ENCODE results near the gene PRIMPOL.
"Not testable (repeated sequence)": the region's sequence is repeated elsewhere in the genome, so short reads cannot be mapped to it uniquely, and the experiment has no call there.

Gene PRIMPOL

DNA sequence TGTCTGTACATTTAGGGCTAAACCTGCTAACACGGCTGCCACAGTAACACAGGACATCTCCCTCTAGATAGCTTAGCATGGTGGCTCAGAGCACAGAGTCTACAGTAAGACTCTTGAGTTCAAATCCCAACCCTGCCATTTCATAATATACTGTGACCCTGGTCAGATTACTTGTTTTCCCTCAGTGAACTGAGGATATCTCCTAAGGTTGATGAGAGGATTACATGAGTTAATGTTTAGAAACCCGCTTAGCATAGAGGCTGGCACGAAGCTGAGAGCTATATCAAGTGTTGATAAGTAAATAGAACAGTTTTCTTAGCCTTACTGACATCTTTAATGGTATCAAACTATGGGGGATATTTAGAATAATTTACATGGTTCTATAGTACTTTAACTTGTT is 37.5 kb upstream of the PRIMPOL start:
- TF ChIP-seq EZH2phosphoT487 (IDR thresholded peaks at IDR 0.05; ENCODE audit: borderline replicate concordance, low read length): no peak
- TF ChIP-seq, protein P1, sequence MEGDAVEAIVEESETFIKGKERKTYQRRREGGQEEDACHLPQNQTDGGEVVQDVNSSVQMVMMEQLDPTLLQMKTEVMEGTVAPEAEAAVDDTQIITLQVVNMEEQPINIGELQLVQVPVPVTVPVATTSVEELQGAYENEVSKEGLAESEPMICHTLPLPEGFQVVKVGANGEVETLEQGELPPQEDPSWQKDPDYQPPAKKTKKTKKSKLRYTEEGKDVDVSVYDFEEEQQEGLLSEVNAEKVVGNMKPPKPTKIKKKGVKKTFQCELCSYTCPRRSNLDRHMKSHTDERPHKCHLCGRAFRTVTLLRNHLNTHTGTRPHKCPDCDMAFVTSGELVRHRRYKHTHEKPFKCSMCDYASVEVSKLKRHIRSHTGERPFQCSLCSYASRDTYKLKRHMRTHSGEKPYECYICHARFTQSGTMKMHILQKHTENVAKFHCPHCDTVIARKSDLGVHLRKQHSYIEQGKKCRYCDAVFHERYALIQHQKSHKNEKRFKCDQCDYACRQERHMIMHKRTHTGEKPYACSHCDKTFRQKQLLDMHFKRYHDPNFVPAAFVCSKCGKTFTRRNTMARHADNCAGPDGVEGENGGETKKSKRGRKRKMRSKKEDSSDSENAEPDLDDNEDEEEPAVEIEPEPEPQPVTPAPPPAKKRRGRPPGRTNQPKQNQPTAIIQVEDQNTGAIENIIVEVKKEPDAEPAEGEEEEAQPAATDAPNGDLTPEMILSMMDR (IDR thresholded peaks at IDR 0.05; ENCODE audit: low read depth, low read length, poor library complexity, severe bottlenecking): no peak
- H3K27ac ChIP-seq (ENCODE audit: low read depth, low read length): no peak overlapping the region
- no peaks in the 10 kb centered on the region for H3K9me2 ChIP-seq (replicated peaks; ENCODE audit: control insufficient read depth, low read length)
- no peaks in the 10 kb centered on the region for H4K20me1 ChIP-seq (ENCODE audit: control insufficient read depth, insufficient read depth, low read depth, low read length)
- no peak overlapping the region for H3K4me2 ChIP-seq (ENCODE audit: low read length)
- peaks cover 7% of the 10 kb centered on the region; the same call in 1 of the 2 replicates for H3K9me3 ChIP-seq (ENCODE audit: control insufficient read depth, insufficient read depth, low read length)
- no peaks in the 10 kb centered on the region for H3K79me2 ChIP-seq (ENCODE audit: control insufficient read depth, low read length)
- peaks cover 4% of the 10 kb centered on the region for H3K4me1 ChIP-seq (ENCODE audit: control insufficient read depth, low read length)
- H3K36me3 ChIP-seq (ENCODE audit: control insufficient read depth, low read length): no peaks in the 10 kb centered on the region
- H3F3A ChIP-seq (ENCODE audit: control insufficient read depth, insufficient read depth): no peaks in the 10 kb centered on the region
- H3K27me3 ChIP-seq (ENCODE audit: control insufficient read depth, low read length): no peaks in the 10 kb centered on the region
- H3K4me3 ChIP-seq (ENCODE audit: low read length): no peak overlapping the region

DNA sequence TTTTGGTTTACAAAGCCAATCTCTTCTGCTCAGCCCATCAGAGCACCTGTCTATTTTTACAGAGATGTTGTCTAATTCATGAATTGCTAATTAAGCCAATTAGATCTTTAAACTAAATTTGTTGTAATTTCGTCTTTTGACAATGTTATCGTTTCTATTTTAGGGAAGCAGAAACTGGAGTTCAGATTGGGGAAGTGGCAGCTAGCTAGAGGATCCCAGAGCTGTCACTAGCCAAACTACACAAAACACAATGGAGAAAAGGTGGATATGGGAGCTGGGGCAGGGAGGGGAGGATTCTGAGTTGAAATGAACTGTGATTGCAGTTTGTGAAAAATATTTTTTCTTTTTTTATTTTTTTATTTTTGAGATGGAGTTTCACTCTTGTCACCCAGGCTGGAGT is 36.1 kb upstream of the PRIMPOL start:
- no peak for TF ChIP-seq EZH2phosphoT487 (IDR thresholded peaks at IDR 0.05; ENCODE audit: borderline replicate concordance, low read length)
- TF ChIP-seq, protein P1 (IDR thresholded peaks at IDR 0.05; ENCODE audit: low read depth, low read length, poor library complexity, severe bottlenecking): no peak
- Histone ChIP-seq H3K4me2 (ENCODE audit: low read length) (no peak overlapping the region), H4K20me1 (ENCODE audit: control insufficient read depth, insufficient read depth, low read depth, low read length) (no peaks in the 10 kb centered on the region), H3F3A (ENCODE audit: control insufficient read depth, insufficient read depth) (no peaks in the 10 kb centered on the region), H3K9me3 (ENCODE audit: control insufficient read depth, insufficient read depth, low read length) (peaks cover 7% of the 10 kb centered on the region; the same call in 1 of the 2 replicates), H3K4me3 (ENCODE audit: low read length) (no peak overlapping the region), H3K27me3 (ENCODE audit: control insufficient read depth, low read length) (no peaks in the 10 kb centered on the region), H3K9me2 (replicated peaks; ENCODE audit: control insufficient read depth, low read length) (no peaks in the 10 kb centered on the region), H3K79me2 (ENCODE audit: control insufficient read depth, low read length) (no peaks in the 10 kb centered on the region), H3K36me3 (ENCODE audit: control insufficient read depth, low read length) (no peaks in the 10 kb centered on the region), H3K4me1 (ENCODE audit: control insufficient read depth, low read length) (peaks cover 7% of the 10 kb centered on the region), H3K27ac (ENCODE audit: low read depth, low read length) (no peak overlapping the region)

DNA sequence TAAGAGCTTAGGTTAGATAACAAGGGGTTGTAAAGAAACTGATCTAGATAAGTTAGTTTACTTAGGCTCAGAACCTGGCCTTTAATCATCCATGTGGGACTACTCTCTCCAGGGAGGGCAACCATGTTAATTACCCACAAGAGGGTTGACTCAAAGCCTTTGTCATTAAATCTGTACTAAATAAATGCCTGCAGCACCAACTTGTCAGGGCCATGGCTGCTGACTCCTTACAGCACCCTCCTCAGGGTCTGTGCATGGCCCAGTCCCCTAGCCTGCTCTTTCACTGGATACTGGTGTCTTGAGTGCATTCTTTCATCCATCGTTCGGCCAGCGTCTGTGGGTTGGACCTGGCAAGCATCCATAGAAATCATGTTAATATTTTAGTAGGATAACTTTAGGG is 35.0 kb upstream of the PRIMPOL start:
- H3F3A ChIP-seq (ENCODE audit: control insufficient read depth, insufficient read depth): no peaks in the 10 kb centered on the region
- no peak overlapping the region for H3K4me3 ChIP-seq (ENCODE audit: low read length)
- peaks cover 7% of the 10 kb centered on the region for H3K4me1 ChIP-seq (ENCODE audit: control insufficient read depth, low read length)
- H3K9me2 ChIP-seq (replicated peaks; ENCODE audit: control insufficient read depth, low read length): no peaks in the 10 kb centered on the region
- H4K20me1 ChIP-seq (ENCODE audit: control insufficient read depth, insufficient read depth, low read depth, low read length): no peaks in the 10 kb centered on the region
- H3K9me3 ChIP-seq (ENCODE audit: control insufficient read depth, insufficient read depth, low read length): peaks cover 7% of the 10 kb centered on the region; the same call in 1 of the 2 replicates
- no peaks in the 10 kb centered on the region for H3K79me2 ChIP-seq (ENCODE audit: control insufficient read depth, low read length)
- no peak overlapping the region for H3K4me2 ChIP-seq (ENCODE audit: low read length)
- H3K27ac ChIP-seq (ENCODE audit: low read depth, low read length): no peak overlapping the region
- TF ChIP-seq, protein P1 (IDR thresholded peaks at IDR 0.05; ENCODE audit: low read depth, low read length, poor library complexity, severe bottlenecking): no peak
- no peak for TF ChIP-seq EZH2phosphoT487 (IDR thresholded peaks at IDR 0.05; ENCODE audit: borderline replicate concordance, low read length)
- no peaks in the 10 kb centered on the region for H3K27me3 ChIP-seq (ENCODE audit: control insufficient read depth, low read length)
- H3K36me3 ChIP-seq (ENCODE audit: control insufficient read depth, low read length): no peaks in the 10 kb centered on the region

DNA sequence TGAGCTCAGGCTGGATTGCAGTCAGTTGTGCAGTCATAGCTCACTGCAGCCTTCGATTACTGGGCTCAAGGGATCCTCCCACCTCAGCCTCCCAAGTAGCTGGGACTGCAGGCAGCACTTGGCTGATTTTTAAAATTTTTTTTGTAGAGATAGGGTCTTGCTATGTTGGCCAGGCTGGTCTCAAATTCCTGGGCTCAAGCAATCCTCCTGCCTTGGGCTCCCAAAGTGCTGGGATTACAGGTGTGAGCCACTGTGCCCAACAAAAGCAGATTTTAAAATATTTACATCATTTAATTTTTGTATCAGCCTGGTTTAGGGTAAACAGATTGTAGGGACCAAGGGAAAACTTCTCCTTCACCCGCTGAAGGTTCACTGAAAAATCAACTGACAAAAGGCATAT is 33.4 kb upstream of the PRIMPOL start:
- H3K27ac ChIP-seq (ENCODE audit: low read depth, low read length); H3K4me2 ChIP-seq (ENCODE audit: low read length); H3K27me3 ChIP-seq (ENCODE audit: control insufficient read depth, low read length); H3K9me2 ChIP-seq (replicated peaks; ENCODE audit: control insufficient read depth, low read length); H3F3A ChIP-seq (ENCODE audit: control insufficient read depth, insufficient read depth); H3K9me3 ChIP-seq (ENCODE audit: control insufficient read depth, insufficient read depth, low read length); H3K79me2 ChIP-seq (ENCODE audit: control insufficient read depth, low read length); H3K4me1 ChIP-seq (ENCODE audit: control insufficient read depth, low read length); H4K20me1 ChIP-seq (ENCODE audit: control insufficient read depth, insufficient read depth, low read depth, low read length); H3K36me3 ChIP-seq (ENCODE audit: control insufficient read depth, low read length); H3K4me3 ChIP-seq (ENCODE audit: low read length): not testable (repeated sequence)

Measured in DOHH2 (cell line).